Measurements from ENCODE around the gene AIMP1. TPM values are rescaled to one million over a fixed set of nuclear protein-coding genes. Genes with fewer than 3 reads are reported as not detected.

The AIMP1 gene
- total RNA-seq, 4 donors from 2014 or later, result 26.5 to 33.0 (median 30.0) TPM

DNA sequence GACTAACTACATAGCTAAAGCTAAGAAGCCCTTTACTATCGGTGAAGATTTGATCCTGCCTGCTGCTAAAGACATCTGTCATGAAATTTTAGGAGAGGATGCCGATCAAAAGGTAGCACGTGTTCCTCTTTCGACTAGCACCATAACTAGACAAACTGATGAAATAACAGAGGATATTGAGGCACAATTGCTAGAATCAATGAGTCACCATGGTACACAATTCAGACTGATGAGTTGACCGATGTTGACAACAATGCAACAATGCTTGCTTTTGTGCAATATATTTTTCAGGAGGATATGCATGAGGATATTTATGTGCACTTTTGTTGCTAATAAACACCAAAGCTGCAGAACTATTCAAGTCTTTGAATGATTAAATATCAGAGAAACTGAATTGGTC, 24.7 kb upstream of the AIMP1 start:
- TF ChIP-seq, protein P1, sequence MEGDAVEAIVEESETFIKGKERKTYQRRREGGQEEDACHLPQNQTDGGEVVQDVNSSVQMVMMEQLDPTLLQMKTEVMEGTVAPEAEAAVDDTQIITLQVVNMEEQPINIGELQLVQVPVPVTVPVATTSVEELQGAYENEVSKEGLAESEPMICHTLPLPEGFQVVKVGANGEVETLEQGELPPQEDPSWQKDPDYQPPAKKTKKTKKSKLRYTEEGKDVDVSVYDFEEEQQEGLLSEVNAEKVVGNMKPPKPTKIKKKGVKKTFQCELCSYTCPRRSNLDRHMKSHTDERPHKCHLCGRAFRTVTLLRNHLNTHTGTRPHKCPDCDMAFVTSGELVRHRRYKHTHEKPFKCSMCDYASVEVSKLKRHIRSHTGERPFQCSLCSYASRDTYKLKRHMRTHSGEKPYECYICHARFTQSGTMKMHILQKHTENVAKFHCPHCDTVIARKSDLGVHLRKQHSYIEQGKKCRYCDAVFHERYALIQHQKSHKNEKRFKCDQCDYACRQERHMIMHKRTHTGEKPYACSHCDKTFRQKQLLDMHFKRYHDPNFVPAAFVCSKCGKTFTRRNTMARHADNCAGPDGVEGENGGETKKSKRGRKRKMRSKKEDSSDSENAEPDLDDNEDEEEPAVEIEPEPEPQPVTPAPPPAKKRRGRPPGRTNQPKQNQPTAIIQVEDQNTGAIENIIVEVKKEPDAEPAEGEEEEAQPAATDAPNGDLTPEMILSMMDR (IDR thresholded peaks at IDR 0.05), result no peak
- TF ChIP-seq POLR2A (IDR thresholded peaks at IDR 0.05), result no peak
- no peaks in the 10 kb centered on the region for H3K4me1 ChIP-seq
- H3K27me3 ChIP-seq, result no peaks in the 10 kb centered on the region
- intact Hi-C loops (cut with DNase I), result no loop called here
- H3K36me3 ChIP-seq, result peaks cover 8 to 9% of the 10 kb centered on the region in 2 donors
- H3K27ac ChIP-seq, result no peak overlapping the region
- no peaks in the 10 kb centered on the region for H3K9me3 ChIP-seq
- no peak overlapping the region for H3K4me3 ChIP-seq (replicated peaks in 1 of 3)
- DNase-seq, result no peak
- 96 to 98% methylated on average over 5 of the region's 5 CpGs for WGBS, 2 donors

DNA sequence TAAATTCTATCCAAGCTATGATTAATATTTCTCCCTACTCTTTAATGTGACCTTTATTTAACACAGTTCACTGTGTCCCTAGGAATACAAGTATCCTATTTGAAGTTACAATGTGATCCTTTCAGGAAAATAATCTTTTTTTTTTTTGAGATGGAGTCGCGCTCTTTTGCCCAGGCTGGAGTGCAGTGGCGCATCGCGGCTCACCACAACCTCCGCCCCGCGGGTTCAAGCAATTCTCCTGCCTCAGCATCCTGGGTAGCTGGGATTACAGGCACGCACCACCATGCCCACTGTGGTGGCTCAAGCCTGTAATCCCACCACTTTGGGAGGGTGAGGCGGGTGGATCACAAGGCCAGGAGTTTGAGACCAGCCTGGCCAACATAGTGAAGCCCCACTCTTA, 22.3 kb upstream of the AIMP1 start:
- Histone ChIP-seq H3K36me3 (peaks cover 8 to 9% of the 10 kb centered on the region in 2 donors), H3K27ac (no peak overlapping the region), H3K4me1 (no peaks in the 10 kb centered on the region), H3K9me3 (no peaks in the 10 kb centered on the region), H3K27me3 (no peaks in the 10 kb centered on the region), H3K4me3 (replicated peaks in 1 of 3) (no peak overlapping the region)
- TF ChIP-seq, protein P1 (IDR thresholded peaks at IDR 0.05), result no peak
- TF ChIP-seq POLR2A (IDR thresholded peaks at IDR 0.05), result no peak
- no peak for DNase-seq
- 96 to 97% methylated on average over 10 of the region's 10 CpGs for WGBS, 2 donors
- intact Hi-C loops (cut with DNase I), result no loop called here

DNA sequence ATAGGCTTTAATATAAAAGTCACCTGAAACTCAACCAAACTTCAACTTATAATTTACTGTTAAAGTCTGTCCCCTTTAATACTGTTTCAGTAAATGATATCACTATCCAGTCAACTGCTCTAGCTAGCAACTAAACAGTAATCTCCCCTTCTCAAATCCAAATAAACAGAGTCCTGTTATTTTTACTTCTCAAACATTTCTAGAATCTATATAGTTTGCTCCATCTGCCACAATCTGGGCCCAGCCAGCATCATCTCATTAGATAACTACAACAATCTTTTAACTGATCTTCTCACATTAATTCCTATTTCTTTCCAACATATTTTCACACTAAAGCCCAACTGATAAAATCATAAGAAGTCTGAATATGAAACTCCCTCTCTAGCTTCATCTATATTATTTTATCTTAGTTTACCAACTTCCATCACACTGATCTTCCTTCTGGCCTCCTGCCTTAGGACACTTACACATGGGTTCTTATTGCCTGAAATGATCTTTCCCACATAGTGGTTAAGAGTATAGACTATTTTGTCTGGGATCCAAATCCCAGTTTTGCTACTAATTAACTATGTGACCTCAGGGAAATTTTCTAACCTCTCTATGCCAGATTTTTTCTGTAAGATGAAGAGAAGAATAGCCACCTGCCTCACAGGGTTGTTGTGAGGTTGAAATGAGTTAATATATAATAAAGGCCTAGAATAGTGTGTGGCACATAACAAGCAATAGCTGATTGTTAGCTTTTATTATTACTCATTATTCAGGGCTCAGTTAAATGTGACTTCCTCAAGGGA, 18.9 kb upstream of the AIMP1 start:
- Histone ChIP-seq H3K4me3 (replicated peaks in 1 of 3) (no peak overlapping the region), H3K27ac (no peak overlapping the region), H3K27me3 (no peaks in the 10 kb centered on the region), H3K4me1 (no peaks in the 10 kb centered on the region), H3K9me3 (no peaks in the 10 kb centered on the region), H3K36me3 (peaks cover 8 to 9% of the 10 kb centered on the region in 2 donors)
- DNase-seq, result no peak
- intact Hi-C loops (cut with DNase I), result no loop called here
- TF ChIP-seq POLR2A (IDR thresholded peaks at IDR 0.05), result no peak

DNA sequence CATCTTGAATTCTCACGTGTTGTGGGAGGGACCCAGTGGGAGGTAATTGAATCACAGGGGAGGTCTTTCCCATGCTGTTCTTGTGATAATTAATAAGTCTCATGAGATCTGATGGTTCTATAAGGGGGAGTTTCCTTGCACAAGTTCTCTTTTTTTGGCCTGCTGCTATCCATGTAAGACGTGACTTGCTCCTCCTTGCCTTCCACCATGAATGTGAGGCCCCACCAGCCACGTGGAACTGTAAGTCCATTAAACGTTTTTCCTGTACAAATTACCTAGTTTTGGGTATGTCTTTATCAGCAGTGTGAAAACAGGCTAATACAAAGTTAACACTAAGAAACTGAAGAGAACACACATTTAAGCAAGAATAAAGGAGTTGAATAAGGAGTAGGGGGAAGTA, 16.4 kb upstream of the AIMP1 start:
- Histone ChIP-seq H3K27ac (no peak overlapping the region), H3K27me3 (no peaks in the 10 kb centered on the region), H3K9me3 (no peaks in the 10 kb centered on the region), H3K4me3 (replicated peaks in 1 of 3) (no peak overlapping the region), H3K4me1 (no peaks in the 10 kb centered on the region), H3K36me3 (no peaks in the 10 kb centered on the region)
- TF ChIP-seq, protein P1 (IDR thresholded peaks at IDR 0.05), result no peak
- TF ChIP-seq POLR2A (IDR thresholded peaks at IDR 0.05), result no peak
- 93 to 94% methylated on average over 4 of the region's 4 CpGs for WGBS, 2 donors
- intact Hi-C loops (cut with DNase I), result no loop called here
- DNase-seq, result no peak

DNA sequence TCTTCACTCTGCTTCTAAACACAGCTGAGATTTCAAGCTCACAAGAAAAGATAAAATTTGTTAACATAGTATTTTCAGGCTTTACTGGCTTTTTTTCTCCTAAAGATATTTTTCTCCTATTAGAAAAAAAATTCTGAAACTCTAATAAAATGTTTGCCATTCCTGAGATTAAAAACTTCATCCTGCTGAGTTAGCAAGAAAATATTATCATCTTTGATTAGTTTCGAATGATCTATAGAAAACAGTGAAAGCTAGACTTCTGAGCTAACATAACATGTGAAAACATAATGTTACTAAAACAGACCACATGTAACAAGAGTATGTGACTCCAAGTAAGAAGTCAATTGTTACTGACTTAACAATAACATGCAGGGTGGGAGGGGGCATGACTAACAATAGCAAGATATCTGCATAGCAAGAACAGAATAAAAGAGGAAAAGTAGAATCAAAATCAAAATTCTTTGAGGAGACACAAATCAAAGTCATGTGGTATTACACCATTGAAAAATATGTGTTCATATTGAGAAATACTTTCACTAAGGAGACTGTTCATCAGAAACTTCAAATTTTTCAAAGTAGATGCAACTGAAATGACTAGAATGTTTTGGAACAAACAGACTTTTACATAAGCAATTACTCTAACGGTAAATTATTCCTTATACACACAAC, 14.8 kb upstream of the AIMP1 start:
- Histone ChIP-seq H3K36me3 (no peaks in the 10 kb centered on the region), H3K4me1 (no peaks in the 10 kb centered on the region), H3K27me3 (no peaks in the 10 kb centered on the region), H3K9me3 (no peaks in the 10 kb centered on the region), H3K27ac (no peak overlapping the region), H3K4me3 (replicated peaks in 1 of 3) (no peak overlapping the region)
- no peak for TF ChIP-seq POLR2A (IDR thresholded peaks at IDR 0.05)
- TF ChIP-seq, protein P1 (IDR thresholded peaks at IDR 0.05), result no peak
- intact Hi-C loops (cut with DNase I), result no loop called here
- no peak for DNase-seq
- WGBS, 2 donors, result 91 to 92% methylated on average over 2 of the region's 2 CpGs
